ENCODE results near the gene EIF3J. TPM values are rescaled to one million over a fixed set of nuclear protein-coding genes. Genes with fewer than 3 reads are reported as not detected.
A peak's percentile ranks its signal among the peaks of the same experiment; 100 is the strongest.

Gene EIF3J
- 10 to 100 TPM; 53.6 to 93.6 (median 74.7) TPM for total RNA-seq

- peak within 1 kb of the TSS; percentile 92 to 98 (median 97) for H3K27ac ChIP-seq
- peak; percentile 88 for DNase-seq (ENCODE audit: low spot score in 2 of 2)
- no peaks in the 10 kb centered on the region for H3K9me3 ChIP-seq
- peaks cover 0 to 26% (median 0%) of the 10 kb centered on the region in 3 donors for H3K36me3 ChIP-seq
- H3K4me3 ChIP-seq, result peak within 1 kb of the TSS; percentile 79 to 88 (median 84)
- 1% methylated on average over 29 to 62 of the region's 97 CpGs for WGBS, 2 donors
- no peaks in the 10 kb centered on the region for H3K27me3 ChIP-seq
- H3K4me1 ChIP-seq, result peaks cover 0 to 51% (median 24%) of the 10 kb centered on the region in 4 donors
- TF ChIP-seq EP300 (IDR thresholded peaks at IDR 0.05) (peak in 1 of 2 donors; percentile 88), POLR2A (IDR thresholded peaks at IDR 0.05) (peak; percentile 63 to 79), CTCF (IDR thresholded peaks at IDR 0.05) (no peak)
Observed at GRCh38 chr15:44536962-44537734, at the start of gene EIF3J. Gene EIF3J, plus strand, starts transcription at chr15:44537147. Its CDS starts 48 bp downstream, at chr15:44537195.

- H3K4me1 ChIP-seq, result peaks cover 0 to 11% (median 0%) of the 10 kb centered on the region in 4 donors
- no peak for DNase-seq (ENCODE audit: low spot score in 2 of 2)
- 78 to 82% methylated on average over 1 of the region's 1 CpG for WGBS, 2 donors
- H3K27ac ChIP-seq, result no peak overlapping the region
- TF ChIP-seq CTCF (IDR thresholded peaks at IDR 0.05) (no peak), POLR2A (IDR thresholded peaks at IDR 0.05) (no peak)
- no peak overlapping the region for H3K4me3 ChIP-seq
- H3K36me3 ChIP-seq, result peaks cover 0 to 57% (median 2%) of the 10 kb centered on the region in 3 donors
- H3K27me3 ChIP-seq, result no peaks in the 10 kb centered on the region
- H3K9me3 ChIP-seq, result no peaks in the 10 kb centered on the region
Observed at GRCh38 chr15:44489464-44489863, 47.5 kb upstream of the EIF3J start.

GRCh38 chr15:44490622-44491021 lies 46.3 kb upstream of the EIF3J start:
- DNase-seq (ENCODE audit: low spot score in 2 of 2), result no peak
- Histone ChIP-seq H3K4me3 (no peak overlapping the region), H3K4me1 (peaks cover 0 to 11% (median 0%) of the 10 kb centered on the region in 4 donors), H3K36me3 (peaks cover 0 to 61% (median 2%) of the 10 kb centered on the region in 3 donors), H3K9me3 (no peaks in the 10 kb centered on the region), H3K27me3 (no peaks in the 10 kb centered on the region), H3K27ac (no peak overlapping the region)
- TF ChIP-seq CTCF (IDR thresholded peaks at IDR 0.05), result no peak
- no peak for TF ChIP-seq EP300 (IDR thresholded peaks at IDR 0.05)
- TF ChIP-seq POLR2A (IDR thresholded peaks at IDR 0.05), result no peak
- 81 to 86% methylated on average over 3 of the region's 3 CpGs for WGBS, 2 donors

GRCh38 chr15:44492040-44492439 lies 44.9 kb upstream of the EIF3J start:
- H3K9me3 ChIP-seq, result no peaks in the 10 kb centered on the region
- H3K4me1 ChIP-seq, result peaks cover 0 to 11% (median 0%) of the 10 kb centered on the region in 4 donors
- DNase-seq (ENCODE audit: low spot score in 2 of 2), result no peak
- H3K4me3 ChIP-seq, result no peak overlapping the region
- TF ChIP-seq CTCF (IDR thresholded peaks at IDR 0.05), result no peak
- no peak for TF ChIP-seq EP300 (IDR thresholded peaks at IDR 0.05)
- no peak for TF ChIP-seq POLR2A (IDR thresholded peaks at IDR 0.05)
- H3K27me3 ChIP-seq, result no peaks in the 10 kb centered on the region
- H3K36me3 ChIP-seq, result peaks cover 0 to 66% (median 2%) of the 10 kb centered on the region in 3 donors
- 92 to 95% methylated on average over 7 of the region's 7 CpGs for WGBS, 2 donors
- H3K27ac ChIP-seq, result no peak overlapping the region

GRCh38 chr15:44492672-44493071 lies 44.3 kb upstream of the EIF3J start:
- WGBS, 2 donors, result 77 to 78% methylated on average over 3 of the region's 3 CpGs

More at GRCh38 chr15:44492672-44493071, 44.3 kb upstream of the EIF3J start:
- H3K4me1 ChIP-seq, result peaks cover 0 to 11% (median 0%) of the 10 kb centered on the region in 4 donors
- no peak overlapping the region for H3K27ac ChIP-seq
- H3K36me3 ChIP-seq, result peaks cover 0 to 66% (median 0%) of the 10 kb centered on the region in 3 donors
- no peaks in the 10 kb centered on the region for H3K9me3 ChIP-seq
- no peak overlapping the region for H3K4me3 ChIP-seq
- TF ChIP-seq CTCF (IDR thresholded peaks at IDR 0.05), result no peak
- no peaks in the 10 kb centered on the region for H3K27me3 ChIP-seq
- no peak for DNase-seq (ENCODE audit: low spot score in 2 of 2)

Measured in tibial nerve (tissue), 4 donors.